C4-2B (cell line): ENCODE data around the gene ROR1.

ENCODE experiments used
- ZFX ChIP-seq: fragments of 450-650 bp; IDR thresholded peaks from 2 replicates; pipeline ENCODE4 v1.6.1; 2017
- TF ChIP-seq, protein P1 (sequence below): fragments of 450-650 bp; conservative IDR thresholded peaks from 2 replicates; pipeline ENCODE4 v1.5.1; 2017; ENCODE audit warnings: mild to moderate bottlenecking

DNA sequence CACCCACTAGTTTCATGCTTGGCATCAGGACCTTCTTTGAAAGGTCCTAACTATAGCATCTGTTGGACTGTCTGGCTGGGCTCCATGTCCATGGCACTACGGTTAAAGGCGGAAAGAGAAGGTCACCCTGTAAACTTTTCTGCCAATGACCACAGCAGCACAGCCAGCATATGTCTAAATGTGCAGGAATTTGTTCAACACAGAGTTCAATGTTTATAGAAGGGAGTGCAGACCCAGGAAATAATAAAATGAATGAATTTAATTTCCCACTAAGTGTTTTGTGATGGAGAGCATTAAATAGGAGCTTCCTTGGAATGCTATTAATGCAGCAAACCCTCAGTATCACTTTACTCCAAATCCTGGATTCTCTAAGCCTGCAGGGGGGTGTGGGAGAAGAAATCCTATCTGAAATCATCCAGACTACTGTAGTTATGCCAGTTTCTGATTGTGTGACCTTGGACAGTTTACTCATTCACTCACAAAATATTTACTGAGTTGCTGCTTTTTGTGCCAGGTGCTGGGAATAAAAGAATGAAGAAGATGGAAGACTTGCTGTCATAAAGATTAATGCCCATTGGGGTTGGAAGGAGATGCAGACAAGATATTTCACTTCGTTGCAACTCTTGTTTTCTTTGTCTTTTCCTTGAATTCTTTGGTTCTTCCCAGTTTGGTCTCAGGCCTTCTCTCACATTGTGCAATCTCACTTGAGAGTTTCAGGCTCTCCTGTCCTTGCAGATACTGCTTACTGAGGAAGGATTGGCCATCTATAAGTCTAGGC is 195.0 kb downstream of the ROR1 start:
- TF ChIP-seq, protein P1, sequence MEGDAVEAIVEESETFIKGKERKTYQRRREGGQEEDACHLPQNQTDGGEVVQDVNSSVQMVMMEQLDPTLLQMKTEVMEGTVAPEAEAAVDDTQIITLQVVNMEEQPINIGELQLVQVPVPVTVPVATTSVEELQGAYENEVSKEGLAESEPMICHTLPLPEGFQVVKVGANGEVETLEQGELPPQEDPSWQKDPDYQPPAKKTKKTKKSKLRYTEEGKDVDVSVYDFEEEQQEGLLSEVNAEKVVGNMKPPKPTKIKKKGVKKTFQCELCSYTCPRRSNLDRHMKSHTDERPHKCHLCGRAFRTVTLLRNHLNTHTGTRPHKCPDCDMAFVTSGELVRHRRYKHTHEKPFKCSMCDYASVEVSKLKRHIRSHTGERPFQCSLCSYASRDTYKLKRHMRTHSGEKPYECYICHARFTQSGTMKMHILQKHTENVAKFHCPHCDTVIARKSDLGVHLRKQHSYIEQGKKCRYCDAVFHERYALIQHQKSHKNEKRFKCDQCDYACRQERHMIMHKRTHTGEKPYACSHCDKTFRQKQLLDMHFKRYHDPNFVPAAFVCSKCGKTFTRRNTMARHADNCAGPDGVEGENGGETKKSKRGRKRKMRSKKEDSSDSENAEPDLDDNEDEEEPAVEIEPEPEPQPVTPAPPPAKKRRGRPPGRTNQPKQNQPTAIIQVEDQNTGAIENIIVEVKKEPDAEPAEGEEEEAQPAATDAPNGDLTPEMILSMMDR = no peak
- no peak for TF ChIP-seq ZFX
